ENCODE results near the gene EYA2.

Gene EYA2

DNA sequence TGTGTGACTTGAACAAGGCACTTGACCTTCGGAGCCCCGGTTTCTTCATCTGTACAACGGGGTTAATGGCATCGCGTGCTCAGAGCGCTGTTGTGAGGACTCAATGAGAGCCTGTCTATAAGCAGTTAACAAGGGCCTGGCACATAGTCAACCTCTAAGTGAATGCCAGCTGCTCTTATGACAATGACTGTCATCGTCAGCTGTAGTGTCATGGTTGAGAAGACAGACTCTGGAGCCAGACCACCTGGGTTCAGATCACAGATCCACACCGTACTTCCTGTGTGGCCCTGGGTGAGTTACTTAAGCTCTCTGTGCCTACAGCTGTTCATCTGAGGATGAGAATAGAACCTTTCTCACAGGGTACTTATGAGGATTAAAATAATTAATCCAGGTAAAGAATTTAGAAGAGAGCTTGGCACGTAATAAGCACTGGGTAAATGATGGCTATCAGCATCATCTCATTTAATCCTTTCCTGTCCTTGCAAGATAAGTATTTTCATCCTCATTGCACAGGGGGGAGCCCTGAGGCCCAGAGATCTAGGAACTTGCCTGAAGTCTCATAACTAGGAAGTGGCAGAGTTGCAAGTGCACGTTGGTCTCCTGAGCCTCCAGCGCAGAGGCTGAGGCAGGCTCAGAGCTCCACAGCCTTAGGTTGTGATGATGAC is 105.3 kb downstream of the EYA2 start:
- ChIA-PET CTCF (no interaction called here), POLR2A (no interaction called here)
- TF ChIP-seq, protein P1, sequence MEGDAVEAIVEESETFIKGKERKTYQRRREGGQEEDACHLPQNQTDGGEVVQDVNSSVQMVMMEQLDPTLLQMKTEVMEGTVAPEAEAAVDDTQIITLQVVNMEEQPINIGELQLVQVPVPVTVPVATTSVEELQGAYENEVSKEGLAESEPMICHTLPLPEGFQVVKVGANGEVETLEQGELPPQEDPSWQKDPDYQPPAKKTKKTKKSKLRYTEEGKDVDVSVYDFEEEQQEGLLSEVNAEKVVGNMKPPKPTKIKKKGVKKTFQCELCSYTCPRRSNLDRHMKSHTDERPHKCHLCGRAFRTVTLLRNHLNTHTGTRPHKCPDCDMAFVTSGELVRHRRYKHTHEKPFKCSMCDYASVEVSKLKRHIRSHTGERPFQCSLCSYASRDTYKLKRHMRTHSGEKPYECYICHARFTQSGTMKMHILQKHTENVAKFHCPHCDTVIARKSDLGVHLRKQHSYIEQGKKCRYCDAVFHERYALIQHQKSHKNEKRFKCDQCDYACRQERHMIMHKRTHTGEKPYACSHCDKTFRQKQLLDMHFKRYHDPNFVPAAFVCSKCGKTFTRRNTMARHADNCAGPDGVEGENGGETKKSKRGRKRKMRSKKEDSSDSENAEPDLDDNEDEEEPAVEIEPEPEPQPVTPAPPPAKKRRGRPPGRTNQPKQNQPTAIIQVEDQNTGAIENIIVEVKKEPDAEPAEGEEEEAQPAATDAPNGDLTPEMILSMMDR (IDR thresholded peaks at IDR 0.05; ENCODE audit: insufficient read depth, low read length, missing control alignments), result no peak
- no peak overlapping the region for H3K4me3 ChIP-seq (ENCODE audit: low read depth, low read length)
- no peak for DNase-seq (ENCODE audit: low read depth, low spot score)

DNA sequence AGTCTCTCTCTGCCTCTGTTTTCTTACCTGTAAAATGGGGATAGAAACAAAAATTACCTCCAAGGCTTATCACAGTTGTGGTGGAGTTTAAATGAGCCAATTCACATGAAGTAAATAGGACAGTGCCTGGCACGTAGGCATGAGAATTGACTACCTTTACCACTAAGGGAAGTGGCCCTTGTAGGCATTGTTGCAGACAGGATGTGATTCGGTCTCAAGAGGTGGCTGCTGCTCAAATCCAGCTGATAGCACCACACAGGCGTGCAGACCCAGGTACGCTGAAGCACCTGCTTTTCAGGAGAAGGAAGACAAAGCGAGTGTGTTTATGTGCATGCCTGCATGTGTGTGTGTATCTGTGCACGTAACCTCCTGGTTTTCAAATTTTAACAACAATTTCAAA is 108.6 kb downstream of the EYA2 start:
- DNase-seq (ENCODE audit: low read depth, low spot score), result no peak
- no peak overlapping the region for H3K4me3 ChIP-seq (ENCODE audit: low read depth, low read length)
- TF ChIP-seq, protein P1 (IDR thresholded peaks at IDR 0.05; ENCODE audit: insufficient read depth, low read length, missing control alignments), result no peak
- CTCF ChIA-PET, result no interaction called here
- POLR2A ChIA-PET, result no interaction called here

DNA sequence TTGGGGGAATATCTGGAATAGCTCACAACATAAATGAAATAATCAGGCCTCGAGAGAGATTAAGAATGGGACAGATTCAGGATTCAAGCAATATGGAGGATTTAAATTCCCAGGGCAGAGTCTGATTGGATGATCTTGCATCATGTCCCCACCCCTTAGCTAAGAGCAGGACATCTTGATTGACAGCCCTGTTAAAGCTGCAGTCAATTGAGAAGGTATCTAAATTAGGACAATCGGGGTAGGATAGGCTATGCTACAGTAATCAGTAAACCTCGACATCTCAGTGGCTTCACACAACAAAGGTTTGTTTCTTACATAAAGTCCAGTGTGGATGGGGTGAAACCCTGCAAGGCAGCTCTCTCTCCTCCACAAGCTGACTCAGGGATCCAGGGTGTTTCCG is 109.5 kb downstream of the EYA2 start:
- ChIA-PET POLR2A (no interaction called here), CTCF (interaction anchor here (1.5 kb wide), 1 partner anchor 12 kb away, joined by 4 read pairs; no protein-coding TSS in a partner anchor)
- no peak overlapping the region for H3K4me3 ChIP-seq (ENCODE audit: low read depth, low read length)
- DNase-seq (ENCODE audit: low read depth, low spot score), result no peak
- TF ChIP-seq, protein P1 (IDR thresholded peaks at IDR 0.05; ENCODE audit: insufficient read depth, low read length, missing control alignments), result no peak

DNA sequence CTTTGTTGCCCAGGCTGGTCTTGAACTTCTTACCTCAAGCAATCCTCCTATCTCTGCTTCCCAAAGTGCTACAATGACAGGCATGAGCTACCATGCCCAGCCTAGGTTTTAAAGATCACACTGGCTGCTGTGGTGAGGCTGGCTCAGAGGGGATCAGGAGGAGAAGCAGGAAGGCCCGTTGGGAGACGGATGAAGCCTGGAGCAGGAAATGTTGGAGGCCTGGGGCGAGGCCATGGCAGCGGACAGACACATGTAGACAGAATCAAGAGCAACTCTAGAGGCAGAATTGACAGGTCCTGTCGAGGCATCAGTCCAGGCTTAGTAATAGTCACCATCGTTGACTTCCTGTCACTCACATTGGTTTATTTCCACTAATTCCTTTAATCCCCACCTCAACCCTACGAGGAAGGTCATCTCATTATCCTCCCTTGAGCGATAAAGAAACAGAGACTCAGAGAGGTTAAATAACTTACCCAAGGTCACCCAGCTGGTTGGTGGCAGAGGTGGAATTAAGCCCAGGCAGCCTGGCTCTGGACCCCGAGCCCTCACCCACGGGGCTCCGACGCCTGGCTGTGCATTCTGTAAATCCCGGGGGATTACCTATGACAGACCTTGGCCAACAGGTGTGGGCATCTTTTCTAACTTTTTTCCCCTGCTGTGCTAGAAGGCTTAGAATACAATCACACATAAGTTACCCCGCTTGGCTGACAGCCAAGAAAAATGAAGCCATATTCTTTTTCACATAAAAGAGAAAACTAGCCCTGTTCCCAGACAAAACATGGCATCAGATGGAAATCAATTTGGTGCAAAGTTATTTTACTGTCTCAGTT is 113.4 kb downstream of the EYA2 start:
- DNase-seq (ENCODE audit: low read depth, low spot score), result no peak
- TF ChIP-seq, protein P1 (IDR thresholded peaks at IDR 0.05; ENCODE audit: insufficient read depth, low read length, missing control alignments), result no peak
- no peak overlapping the region for H3K4me3 ChIP-seq (ENCODE audit: low read depth, low read length)
- CTCF ChIA-PET, result interaction anchor here (1.1 kb wide), 1 partner anchor 52 kb away, joined by 3 read pairs; no protein-coding TSS in a partner anchor
- POLR2A ChIA-PET, result no interaction called here

DNA sequence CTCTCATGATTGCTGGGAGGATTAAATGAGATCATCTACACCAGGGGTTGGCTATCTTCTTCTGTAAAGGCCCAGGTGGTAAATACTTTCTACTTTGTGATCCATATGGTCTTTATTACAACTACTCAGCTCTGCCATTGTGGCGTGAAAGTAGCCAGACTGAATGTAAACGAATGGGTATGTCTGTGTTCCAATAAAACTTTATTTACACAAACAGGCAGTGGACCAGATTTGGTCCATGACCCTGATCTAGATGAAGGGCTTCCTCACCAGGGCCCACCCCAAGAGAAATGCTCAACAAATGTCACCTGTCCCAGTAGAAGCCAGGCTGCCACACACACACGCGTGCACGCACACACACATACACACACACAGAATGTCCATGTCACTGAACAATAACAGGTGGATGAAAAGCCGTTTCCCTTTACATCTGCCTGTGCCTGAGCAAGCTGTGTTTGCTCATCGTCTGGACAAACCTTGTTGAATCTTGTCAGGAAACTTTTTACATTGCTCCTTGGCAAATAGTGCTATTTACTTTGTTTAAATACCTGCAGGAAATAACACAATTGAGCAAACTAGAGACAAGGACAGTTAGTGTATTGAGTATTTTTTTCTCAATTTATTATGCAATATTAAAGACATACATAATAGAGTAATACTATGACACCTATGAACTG is 114.3 kb downstream of the EYA2 start:
- TF ChIP-seq, protein P1 (IDR thresholded peaks at IDR 0.05; ENCODE audit: insufficient read depth, low read length, missing control alignments), result no peak
- ChIA-PET CTCF (no interaction called here), POLR2A (no interaction called here)
- DNase-seq (ENCODE audit: low read depth, low spot score), result no peak
- H3K4me3 ChIP-seq (ENCODE audit: low read depth, low read length), result no peak overlapping the region

DNA sequence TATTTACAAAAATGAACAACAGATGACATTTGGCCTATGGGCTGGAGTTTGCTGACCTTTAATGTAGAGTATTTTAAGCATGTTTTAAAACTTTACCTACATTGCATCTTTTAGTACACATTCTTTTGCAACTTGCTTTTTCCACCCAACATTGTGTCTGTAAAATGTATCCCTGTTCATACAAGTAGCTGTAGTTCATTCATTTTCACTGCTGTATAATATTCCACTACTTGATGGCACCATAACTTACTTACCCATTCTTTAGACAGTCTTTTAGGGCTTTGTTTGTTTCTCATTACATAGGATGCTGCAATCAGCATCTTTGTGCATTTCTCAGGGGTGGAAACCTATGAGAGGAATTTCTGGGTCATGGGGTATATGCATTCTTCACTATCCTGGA is 115.1 kb downstream of the EYA2 start:
- ChIA-PET CTCF (no interaction called here), POLR2A (no interaction called here)
- no peak overlapping the region for H3K4me3 ChIP-seq (ENCODE audit: low read depth, low read length)
- TF ChIP-seq, protein P1 (IDR thresholded peaks at IDR 0.05; ENCODE audit: insufficient read depth, low read length, missing control alignments), result no peak
- DNase-seq (ENCODE audit: low read depth, low spot score), result no peak

All from AG04449 (cell line).